ENCODE data around the gene IL10RA.
"Not testable (repeated sequence)": the region's sequence is repeated elsewhere in the genome, so short reads cannot be mapped to it uniquely, and the experiment has no call there.

The IL10RA gene

DNA sequence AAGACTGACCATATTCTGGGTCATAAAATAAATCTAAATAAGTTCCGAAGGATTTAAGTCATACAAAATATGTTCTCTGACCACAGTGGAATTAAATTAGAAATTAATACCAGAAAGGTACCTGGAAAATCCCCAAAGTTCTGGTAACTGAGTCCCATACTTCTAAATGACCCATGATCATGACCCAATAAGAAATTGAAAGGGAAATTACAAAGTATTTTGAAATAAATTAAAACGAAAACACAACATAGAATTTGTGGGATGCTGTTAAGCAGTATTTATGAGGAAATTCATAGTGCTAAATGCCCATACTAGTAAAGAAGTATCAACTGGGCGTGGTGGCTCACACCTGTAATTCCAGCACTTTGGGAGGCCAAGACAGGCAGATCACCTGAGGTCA, 23.4 kb upstream of the IL10RA start:
- no peak for DNase-seq

DNA sequence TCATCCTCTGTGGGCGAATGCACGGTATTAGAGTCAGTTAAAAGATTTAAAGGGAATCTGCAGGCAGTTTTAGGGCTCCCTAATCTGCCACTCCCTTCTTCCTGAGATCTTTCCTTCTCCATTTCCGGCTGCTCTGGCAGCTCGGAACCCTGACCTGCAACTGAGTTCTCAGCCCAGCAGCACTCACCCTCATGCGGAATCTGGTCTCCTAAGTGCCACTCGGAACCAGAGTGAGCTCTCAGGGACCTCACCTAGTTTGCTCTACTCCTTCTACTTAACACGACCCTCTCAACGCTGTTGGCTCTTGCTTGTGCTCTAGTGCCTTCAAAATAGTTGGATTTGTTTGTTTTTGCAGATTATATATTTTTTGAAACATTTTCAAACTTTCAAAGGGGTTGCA, 19.3 kb upstream of the IL10RA start:
- DNase-seq = no peak

DNA sequence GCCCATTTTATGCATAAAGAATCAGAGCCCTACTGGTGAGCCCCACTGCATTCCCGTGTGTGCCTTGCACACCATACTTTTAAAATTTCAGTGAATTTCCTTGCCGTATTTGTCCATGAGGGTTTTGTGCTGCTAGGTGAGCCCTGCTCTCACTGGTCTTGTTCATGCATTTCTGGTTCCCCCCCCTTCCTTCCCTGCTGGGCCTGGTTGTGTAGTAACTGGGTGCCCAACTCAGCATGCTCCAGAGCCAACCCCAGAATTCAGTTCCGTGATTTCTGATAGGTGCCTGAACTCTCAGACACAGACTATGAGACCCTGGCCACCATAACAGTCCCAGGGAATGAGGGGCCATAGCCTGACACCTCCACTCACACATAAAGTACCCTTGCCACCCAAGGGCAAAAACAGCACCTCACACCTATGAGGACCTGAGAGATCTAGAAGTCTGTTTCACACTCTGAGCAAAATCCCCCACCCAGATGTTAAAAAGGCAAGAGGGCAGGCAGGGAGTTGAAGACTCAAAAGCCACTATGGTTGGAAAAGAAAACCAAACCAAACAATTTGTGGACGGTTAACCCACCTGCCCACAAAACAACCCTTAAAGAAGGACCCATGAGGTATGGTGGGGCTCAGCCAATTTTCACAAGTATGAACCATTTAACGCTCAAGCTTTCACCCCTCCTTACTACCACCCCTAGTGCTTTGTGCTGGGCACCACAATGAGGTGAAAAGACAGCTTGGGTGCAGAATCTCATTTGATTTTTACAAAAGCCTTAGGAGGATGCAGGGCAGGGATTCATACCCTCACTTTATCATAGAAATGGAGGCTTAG, 16.8 kb upstream of the IL10RA start:
- DNase-seq = no peak

DNA sequence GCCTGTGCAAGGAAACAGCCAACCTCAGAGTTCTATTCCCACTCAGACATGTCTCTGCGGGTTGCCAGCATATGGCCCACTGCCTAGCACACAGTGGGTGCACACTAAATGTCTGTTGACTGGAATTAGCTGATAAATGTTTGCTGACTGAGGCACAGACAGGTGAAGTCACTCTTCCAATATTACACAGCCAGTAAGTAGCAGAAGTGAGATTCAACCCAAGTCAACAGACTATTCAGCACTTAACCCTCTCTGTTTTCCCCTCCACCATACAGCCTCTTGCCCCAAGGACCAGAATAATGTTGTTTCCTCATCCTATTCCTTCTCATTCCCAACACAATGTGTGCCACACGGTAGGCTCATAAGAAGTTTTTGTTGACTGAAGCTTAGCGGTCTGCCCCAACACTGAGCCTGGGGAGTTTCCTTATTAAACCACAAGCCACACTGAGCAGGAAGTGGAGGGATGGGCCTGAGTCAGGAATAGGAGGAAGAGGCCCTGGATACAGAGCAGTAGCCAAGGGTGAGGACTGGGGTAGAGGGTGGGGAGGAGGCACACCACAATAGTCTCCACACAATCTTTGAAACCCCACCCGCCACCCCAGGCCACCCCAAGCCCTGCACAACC, 15.7 kb upstream of the IL10RA start:
- no peak for DNase-seq

DNA sequence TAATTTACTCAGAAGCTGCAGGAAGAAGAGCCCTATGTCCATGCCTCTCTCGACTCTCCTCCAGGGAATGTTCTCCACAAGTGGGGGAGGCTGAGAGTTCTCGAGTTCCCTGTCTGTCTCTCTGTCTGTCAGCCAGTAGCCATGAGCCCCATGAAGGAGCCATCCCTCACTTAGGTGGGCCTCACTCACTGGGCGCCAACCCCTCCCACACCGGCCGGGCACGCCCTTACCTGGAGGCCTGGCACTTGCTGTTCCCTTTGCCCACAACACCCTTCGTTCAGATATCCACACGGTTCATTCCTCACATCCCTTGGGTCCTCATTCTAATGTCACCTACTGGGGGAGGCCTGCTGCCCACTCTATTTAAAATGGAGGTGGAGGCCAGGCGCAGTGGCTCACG, 14.2 kb upstream of the IL10RA start:
- no peak for DNase-seq

DNA sequence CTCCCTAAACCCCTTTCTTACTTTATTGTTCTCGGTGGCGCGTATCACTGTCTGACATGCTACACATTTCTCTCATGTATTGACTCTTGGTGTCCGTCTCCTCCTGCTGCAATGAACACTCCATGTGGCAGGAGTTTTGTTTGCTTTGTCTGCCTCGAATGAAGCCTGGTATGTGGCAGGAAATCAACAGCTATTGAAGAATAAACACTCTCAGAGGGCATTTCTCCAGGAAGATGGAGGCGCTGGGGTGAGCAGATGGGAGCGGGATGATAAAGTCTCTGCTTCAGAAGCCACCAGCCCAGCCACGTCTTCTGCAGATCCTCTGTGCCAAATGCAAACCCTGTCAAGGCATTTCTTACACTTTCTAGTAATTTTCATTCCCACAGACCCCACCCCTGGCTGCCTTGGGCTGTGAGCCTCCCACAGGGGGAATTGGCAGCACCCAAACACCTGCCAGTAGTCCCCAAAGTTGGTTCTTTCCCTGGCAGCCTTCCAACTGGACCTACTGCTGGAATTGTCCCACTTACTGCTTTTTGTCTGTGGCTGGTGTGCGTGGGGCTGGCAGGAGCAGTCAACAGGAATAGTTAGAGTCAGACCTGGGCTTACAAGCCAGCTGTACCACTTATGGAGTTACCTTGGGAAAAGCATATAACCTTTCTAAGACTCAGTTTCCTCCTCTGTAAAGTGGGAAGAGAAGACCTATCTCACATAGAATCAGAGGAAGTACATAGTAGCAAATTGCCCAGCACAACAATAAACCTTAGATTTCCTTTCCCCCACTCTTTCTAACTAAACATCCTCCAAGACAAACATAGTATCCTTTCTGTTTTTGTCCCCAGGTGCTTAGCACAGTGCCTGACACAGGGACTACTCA, 13.3 kb upstream of the IL10RA start:
- DNase-seq = peak; percentile 75

DNA sequence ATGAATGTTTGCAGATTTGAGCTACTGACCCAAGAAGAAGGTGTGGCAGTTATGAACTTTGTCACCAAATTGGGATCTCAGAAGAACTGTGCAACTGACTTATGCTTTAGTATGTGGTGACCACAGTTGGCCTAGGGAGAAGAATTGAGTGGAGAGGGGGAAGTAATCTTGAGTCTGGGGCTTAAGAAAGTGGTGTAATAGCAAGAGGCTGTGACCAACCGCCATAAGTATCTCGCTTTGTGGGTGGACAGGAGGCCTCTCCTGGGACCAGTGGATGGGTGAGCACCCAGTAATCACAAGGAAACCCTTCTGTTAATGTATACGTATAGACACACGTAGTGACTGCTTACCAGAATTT, 12.7 kb upstream of the IL10RA start:
- DNase-seq = no peak

DNA sequence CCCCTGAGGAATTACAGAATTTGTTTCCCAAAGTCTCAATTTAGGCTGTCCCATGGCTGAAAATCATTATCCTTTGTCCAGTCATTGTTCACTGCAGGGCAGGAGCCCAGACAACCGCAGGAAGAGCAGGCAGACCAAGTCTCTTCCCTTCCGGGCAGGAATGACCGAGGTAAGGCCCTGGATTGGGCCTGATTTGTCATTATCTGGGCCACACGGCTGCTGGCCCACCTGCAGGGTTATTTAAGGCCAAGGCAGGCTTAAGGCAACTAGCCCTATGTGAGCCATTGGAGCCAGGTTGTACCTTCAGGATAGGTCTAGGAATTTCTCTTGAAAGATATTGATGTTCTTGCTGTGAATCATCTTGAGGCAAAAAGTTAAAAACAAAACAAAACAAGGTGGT, 9.7 kb upstream of the IL10RA start:
- no peak for DNase-seq

DNA sequence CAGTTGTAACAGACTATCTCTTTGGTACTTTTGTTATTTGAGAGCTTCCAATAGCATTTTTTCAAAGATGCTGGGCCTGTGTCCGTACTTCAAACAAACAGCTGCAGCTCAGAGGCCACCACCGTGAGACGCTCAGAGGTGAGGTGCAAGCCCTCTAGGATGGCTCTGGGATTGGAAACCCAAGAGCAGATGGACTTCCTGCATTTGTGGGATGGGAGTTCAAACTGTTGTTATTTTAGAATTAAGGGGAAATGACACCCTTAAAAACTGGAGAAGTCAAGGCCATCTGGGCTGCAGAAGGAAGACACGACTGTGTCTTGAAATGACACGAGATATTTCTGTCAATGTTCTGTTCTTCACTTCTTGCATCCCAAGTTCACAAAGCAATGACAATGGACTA, 9.2 kb upstream of the IL10RA start:
- no peak for DNase-seq

DNA sequence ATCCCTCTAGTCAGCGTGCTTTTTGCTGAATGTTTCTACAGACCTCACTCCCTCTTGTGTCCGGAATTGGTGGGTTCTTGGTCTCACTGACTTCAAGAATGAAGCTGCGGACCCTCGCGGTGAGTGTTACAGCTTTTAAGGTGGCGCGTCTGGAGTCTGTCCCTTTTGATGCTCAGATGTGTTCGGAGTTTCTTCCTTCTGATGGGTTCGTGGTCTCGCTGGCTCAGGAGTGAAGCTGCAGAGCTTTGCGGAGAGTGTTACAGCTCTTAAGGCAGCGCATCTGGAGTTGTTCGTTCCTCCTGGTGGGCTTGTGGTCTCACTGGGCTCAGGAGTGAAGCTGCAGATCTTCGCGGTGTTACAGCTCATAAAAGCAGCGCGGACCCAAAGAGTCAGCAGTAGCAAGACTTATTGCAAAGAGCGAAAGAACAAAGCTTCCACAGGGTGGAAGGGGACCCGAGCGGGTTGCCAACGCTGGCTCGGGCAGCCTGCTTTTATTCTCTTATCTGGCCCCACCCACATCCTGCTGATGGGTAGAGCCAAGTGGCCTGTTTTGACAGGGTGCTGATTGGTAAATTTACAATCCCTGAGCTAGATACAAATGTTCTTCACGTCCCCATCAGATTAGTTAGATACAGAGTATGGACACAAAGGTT, 8.5 kb upstream of the IL10RA start:
- not testable (repeated sequence) for DNase-seq

DNA sequence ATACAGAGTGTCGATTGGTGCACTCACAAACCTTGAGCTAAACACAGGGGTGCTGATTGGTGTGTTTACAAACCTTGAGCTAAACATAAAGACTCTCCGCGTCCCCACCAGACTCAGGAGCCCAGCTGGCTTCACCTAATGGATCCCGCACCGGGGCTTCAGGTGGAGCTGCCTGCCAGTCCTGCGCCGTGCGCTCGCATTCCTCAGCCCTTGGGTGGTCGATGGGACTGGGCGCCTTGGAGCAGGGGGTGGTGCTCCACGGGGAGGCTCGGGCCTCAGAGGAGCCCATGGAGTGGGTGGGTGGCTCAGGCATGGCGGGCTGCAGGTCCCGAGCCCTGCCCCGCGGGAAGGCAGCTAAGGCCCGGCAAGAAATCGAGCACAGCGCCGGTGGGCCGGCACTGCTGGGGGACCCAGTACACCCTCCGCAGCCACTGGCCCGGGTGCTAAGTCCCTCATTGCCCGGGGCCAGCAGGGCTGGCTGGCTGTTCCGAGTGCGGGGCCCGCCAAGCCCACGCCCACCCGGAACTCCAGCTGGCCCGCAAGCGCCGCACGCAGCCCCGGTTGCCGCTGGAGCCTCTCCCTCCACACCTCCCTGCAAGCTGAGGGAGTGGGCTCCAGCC, 7.8 kb upstream of the IL10RA start:
- not testable (repeated sequence) for DNase-seq

DNA sequence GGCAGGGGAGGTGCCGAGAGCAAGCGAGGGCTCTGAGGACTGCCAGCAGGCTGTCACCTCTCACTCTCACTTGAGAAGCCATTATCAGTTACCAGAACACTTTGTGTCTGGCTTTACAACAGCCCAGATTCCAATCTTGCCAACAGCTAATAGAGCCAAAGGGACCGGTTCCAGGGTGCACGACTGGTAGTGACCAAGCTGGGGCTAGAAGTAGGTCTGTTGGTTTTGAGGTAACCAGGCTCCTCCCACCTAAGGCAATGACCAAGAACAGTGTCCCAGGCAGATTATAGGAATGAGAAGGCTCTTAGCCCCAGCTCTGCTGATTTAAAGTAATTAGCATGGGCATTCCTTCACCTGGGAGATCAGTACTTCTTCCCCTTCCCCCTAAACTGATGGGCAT, 7.2 kb upstream of the IL10RA start:
- no peak for DNase-seq

DNA sequence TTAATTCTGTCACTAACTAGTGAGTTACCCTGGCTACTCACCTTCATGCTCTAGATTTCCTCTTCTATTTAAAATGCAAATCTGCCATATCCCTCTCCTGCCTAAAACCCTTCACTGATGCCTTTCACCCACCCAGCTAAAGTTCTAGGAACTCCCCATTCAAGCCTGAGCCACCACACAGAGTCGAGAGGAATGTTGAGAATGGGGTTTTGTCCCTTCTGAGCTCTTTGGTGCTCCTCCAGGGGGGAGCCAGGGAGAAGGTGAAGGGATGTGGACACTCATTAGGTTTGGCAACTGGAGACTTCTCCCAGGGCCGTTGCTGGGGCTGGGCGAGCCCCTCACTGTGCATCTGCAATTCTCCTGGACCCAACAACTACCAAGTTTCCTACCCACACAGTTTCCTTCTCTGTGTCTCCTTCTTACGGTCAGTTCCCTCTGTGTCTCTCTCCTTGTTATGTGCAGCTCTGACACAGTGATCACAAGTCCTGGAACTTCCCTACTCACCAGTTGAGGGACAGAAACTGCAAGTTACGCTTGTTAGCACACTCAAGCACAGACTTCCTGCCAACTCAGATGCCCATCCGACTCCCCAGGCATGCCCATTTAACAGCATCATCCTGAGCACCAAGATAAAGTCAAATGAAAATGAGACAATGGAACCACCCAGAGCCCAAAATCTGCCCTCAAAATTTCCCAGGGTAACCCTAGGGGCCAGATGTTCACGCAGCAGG, 6.5 kb upstream of the IL10RA start:
- DNase-seq = no peak

DNA sequence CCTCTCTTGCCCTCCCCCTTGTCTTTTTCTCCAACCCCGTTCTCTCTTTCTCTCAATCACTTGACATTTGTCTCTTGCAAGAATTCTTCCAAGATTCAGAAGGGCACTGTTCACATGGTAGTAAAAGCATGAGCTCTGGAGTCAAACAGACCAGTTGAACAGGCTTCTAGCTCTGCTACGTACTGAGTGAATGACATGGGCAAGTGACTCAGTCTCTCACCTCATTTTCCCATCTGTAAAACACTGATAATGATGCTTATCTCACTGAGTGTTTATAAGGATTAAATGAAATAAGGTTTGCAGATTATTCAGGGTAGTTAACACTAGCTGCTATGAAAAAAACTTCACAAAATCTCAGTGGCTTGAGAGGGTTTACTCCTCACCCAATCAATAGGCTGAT, 5.9 kb upstream of the IL10RA start:
- no peak for DNase-seq

DNA sequence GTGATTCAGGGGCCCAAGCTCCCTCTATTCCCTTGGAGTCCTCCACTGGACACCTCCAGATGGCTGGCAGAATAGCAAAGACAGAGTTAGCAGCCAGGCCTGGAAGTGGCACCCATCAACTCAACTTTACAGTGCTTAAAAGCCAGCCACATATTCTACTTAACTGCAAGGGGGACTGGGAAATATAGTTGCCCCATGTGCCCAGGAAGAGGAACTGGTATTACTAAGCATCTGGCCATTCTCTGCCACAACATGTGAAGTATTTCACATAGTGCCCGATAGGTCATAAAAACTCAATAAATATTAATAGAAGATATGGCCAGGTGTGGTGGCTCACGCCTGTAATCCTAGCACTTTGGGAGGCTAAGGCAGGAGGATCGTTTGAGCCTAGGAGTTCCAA, 5.5 kb upstream of the IL10RA start:
- DNase-seq = no peak

DNA sequence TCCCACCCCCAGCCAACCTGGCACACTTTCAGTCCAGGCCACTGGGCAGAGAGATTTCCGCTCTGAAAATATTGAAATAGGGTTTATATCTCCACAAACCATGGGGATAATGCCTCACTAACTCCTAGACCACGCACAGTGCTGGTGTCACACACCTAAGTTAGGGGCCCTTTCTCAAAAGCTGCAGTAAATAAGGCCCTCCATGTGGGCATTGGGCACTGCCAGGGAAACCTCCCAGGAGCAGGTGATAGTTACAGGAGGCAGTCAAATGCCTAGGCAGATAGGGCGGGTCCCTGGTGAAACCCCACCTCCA, 3.1 kb upstream of the IL10RA start:
- no peak for DNase-seq

DNA sequence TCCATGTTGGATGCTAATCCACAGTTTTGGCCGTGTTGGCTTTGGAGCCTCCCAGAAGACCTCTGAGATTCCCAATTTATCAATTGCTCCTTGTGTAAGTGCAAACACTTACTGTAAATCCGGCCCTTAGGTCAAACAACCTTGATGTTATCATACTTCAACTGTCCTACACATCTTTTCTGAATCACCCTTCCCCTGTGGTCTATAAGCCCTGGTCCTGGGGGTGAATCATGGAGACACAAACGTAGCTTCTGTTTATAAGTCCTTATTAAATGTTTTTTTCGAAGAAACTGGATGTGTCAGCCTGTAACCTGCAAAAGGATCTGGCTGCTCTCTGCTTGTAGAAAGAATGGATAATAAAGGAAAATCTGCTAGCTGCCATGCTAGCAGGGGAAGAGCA, 1.7 kb upstream of the IL10RA start:
- DNase-seq = no peak

DNA sequence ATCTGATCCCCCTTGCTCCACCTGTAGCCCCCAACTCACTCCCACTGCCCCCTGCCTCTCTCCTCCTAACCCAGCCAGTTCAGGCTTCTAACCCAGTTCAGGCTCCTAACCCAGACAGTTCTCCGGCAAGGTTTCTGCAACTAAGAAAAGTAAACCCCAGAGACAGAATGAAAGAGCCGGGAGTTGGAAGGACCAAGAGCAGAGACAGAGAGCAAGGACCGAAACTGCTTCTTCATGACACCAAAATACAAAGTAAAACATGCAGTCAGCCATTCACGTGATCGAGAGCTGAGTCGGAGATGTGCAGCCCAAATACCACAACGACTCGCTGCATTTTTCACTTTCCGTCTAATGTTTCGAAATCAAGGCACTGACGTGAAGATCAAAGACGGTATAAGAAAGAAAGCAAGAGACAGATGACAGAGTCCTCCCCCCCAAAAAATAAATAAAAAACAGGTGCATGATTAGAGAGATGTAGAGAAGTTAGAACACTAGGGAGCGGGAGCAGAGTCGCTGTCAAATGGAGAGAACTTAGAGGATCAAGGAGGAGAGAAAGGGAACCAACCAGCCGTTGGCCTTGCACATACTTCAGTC, 884 bp downstream of the IL10RA start:
- no peak for DNase-seq

DNA sequence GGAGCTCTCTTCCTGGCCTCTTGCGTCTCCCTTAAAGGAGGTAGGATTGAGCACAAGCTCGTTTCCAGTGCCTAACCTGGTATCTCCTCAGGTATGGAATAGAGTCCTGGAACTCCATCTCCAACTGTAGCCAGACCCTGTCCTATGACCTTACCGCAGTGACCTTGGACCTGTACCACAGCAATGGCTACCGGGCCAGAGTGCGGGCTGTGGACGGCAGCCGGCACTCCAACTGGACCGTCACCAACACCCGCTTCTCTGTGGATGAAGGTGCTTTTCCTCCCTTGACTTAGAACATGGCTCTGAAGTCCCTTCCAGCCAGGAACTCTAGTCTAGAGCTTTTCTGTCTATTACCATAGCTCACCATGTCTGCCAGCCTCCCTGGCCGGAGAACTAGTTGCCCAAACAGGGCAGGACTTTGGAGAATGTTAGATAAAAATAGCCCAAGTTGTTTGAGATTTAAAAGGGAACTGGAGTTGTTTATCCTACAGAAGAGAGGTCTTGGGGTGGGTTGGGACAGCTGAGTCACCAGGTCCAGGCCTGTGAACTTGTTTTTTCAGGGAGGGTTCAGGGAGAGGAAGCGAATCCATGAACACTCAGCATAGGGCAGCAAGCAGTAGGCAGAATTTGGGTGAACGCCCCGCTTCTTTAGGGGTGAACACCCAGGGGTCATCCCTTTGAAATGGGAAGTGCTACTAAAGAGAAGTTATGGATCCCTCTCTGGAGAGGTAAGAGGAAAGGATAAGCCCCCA, 3.3 kb downstream of the IL10RA start:
- no peak for DNase-seq

DNA sequence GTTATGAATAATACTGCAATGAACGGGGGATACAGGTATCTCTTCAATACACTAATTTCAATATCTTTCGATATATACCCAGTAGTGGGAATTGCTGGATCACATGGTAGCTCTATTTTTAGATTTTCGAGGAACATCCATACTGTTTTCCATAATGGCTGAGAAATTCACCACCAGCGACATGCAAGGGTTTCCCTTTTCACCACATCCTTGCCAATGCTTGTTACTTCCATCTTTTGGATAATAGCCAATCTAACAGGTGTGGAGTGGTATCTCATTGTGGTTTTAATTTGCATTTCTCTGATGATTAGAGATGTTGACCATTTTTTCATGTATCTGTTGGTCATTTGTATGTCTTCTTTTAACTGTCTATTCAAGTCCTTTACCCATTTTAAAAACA, 5.9 kb downstream of the IL10RA start:
- DNase-seq = no peak

DNA sequence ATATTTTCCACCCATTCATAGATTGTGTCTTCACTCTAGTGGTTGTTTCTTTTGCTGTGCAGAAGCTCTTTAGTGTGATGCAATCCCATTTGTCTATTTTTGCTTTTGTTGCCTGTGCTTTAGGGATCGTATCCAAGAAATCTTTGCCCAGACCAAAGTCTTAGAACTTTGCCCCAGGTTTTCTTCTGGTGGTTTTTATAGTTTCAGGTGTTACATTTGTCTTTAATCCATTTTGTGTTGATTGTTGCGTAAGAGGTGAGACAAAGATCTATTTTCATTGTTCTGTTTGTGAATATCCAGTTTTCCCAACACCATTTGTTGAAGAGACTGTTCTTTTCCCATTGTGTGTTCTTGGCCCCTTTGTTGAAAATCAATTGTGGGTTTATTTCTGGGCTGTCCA, 6.4 kb downstream of the IL10RA start:
- DNase-seq = no peak
